Mucosa of descending colon (tissue), 3 donors: ENCODE results near the gene GSK3B. TPM values are rescaled to one million over a fixed set of nuclear protein-coding genes. Genes with fewer than 3 reads are reported as not detected.

ENCODE experiments used
- ATAC-seq: fragments of 200-7000 bp; cut with Tn5 transposase; one replicate; pipeline ENCODE4 v1.9.1; 2020; ENCODE audit warnings: mild to moderate bottlenecking, moderate library complexity
- DNase-seq, 3 donors: peaks; one replicate each; pipeline ENCODE4 v3.0.0-alpha.2; 2020
- H3K36me3 ChIP-seq: fragments of 200-600 bp; one replicate; pipeline ENCODE4 v1.8.0; 2021; ENCODE audit warnings: low read depth, mild to moderate bottlenecking
- H3K4me1 ChIP-seq: fragments of 200-600 bp; one replicate; pipeline ENCODE4 v1.8.0; 2021; ENCODE audit warnings: low read depth, mild to moderate bottlenecking
- H3K4me3 ChIP-seq: fragments of 200-600 bp; one replicate; pipeline ENCODE4 v1.8.0; 2021; ENCODE audit warnings: mild to moderate bottlenecking
- H3K9me3 ChIP-seq: fragments of 200-600 bp; one replicate; pipeline ENCODE4 v1.8.0; 2021; ENCODE audit warnings: mild to moderate bottlenecking
- CTCF ChIP-seq: fragments of 200-600 bp; IDR thresholded peaks from one replicate; pipeline ENCODE4 v1.8.0; 2022; ENCODE audit warnings: antibody characterized with exemption, mild to moderate bottlenecking
- intact Hi-C, 2 donors: fragments of 100-400 bp; cut with DNase I in 1 of 2; cut with micrococcal nuclease in 1 of 2; formaldehyde crosslinking; loops; one replicate each; pipeline versions ENCODE4 v1.11.0 to v1.11.1; 2022; cut with DNase I, micrococcal nuclease
- total RNA-seq, 3 donors: library from RNA; stranded (reverse); fragmentation: NEBNext Ultra II Directional in 2 of 3; extraction: Animal tissue kit (Norgen Biotek cat#: 25700) in 2 of 3; gene quantifications; one replicate each; pipeline versions ENCODE4 v1.2.1 to v1.2.4, GENCODE V29; 2021 to 2023
- donor health status: DM: no; HTN: no; CAD: no; lungs with moderate emphysema.
- donor health status: DM: no; HTN: no; CAD: no.
- donor health status: DM: no; HTN: yes; CAD: no.

The GSK3B gene
- total RNA-seq, 3 donors from 2014 or later: 40.1 to 41.9 (median 41.0) TPM

- DNase-seq: no peak
- TF ChIP-seq CTCF: no peak
- Histone ChIP-seq H3K4me1 (no peaks in the 10 kb centered on the region), H3K36me3 (no peaks in the 10 kb centered on the region), H3K9me3 (no peaks in the 10 kb centered on the region), H3K4me3 (no peak overlapping the region)
- ATAC-seq: no peak
- intact Hi-C loops: no loop called here
These were observed 278.5 kb downstream of the GSK3B start for GRCh38 chr3:119815716-119816115.

- H3K4me1 ChIP-seq: no peaks in the 10 kb centered on the region
- intact Hi-C loops: no loop called here
- no peak for DNase-seq
- no peak for ATAC-seq
- TF ChIP-seq CTCF: no peak
- no peak overlapping the region for H3K4me3 ChIP-seq
- no peaks in the 10 kb centered on the region for H3K9me3 ChIP-seq
- no peaks in the 10 kb centered on the region for H3K36me3 ChIP-seq
These were observed 281.7 kb downstream of the GSK3B start for GRCh38 chr3:119812491-119813058.

GRCh38 chr3:119810018-119810435 is 284.2 kb downstream of the GSK3B start:
- H3K4me3 ChIP-seq: no peak overlapping the region
- H3K4me1 ChIP-seq: no peaks in the 10 kb centered on the region
- no peaks in the 10 kb centered on the region for H3K36me3 ChIP-seq
- intact Hi-C loops: no loop called here
- no peaks in the 10 kb centered on the region for H3K9me3 ChIP-seq
- DNase-seq (peak in 2 of 3 donors; percentile 19 to 64), ATAC-seq (peak; percentile 69)
- no peak for TF ChIP-seq CTCF

- H3K4me3 ChIP-seq: no peak overlapping the region
- H3K4me1 ChIP-seq: no peaks in the 10 kb centered on the region
- intact Hi-C loops: no loop called here
- no peak for DNase-seq
- no peaks in the 10 kb centered on the region for H3K9me3 ChIP-seq
- no peaks in the 10 kb centered on the region for H3K36me3 ChIP-seq
- TF ChIP-seq CTCF: no peak
- ATAC-seq: no peak
These were observed 284.8 kb downstream of the GSK3B start for GRCh38 chr3:119809249-119810017.

GRCh38 chr3:119808843-119809242 is 285.4 kb downstream of the GSK3B start:
- no peak for ATAC-seq

More at GRCh38 chr3:119808843-119809242, 285.4 kb downstream of the GSK3B start:
- DNase-seq: no peak
- Histone ChIP-seq H3K9me3 (no peaks in the 10 kb centered on the region), H3K4me3 (no peak overlapping the region), H3K4me1 (no peaks in the 10 kb centered on the region), H3K36me3 (no peaks in the 10 kb centered on the region)
- TF ChIP-seq CTCF: no peak
- intact Hi-C loops: no loop called here
